Measurements from ENCODE around the gene RRP8.

The RRP8 gene

GRCh38 chr11:6640985-6641701 is 37.7 kb upstream of the RRP8 start:
- TF ChIP-seq CSDC2 (CRISPR knock-in tag; IDR thresholded peaks at IDR 0.05) (no peak), PPARA (CRISPR knock-in tag; IDR thresholded peaks at IDR 0.05; ENCODE audit: borderline replicate concordance) (no peak), ZNF70 (CRISPR knock-in tag; IDR thresholded peaks at IDR 0.05) (no peak), SNAI2 (CRISPR knock-in tag; IDR thresholded peaks at IDR 0.05) (no peak), ZC3H10 (CRISPR knock-in tag; IDR thresholded peaks at IDR 0.05) (no peak), TCF4 (CRISPR knock-in tag; IDR thresholded peaks at IDR 0.05; ENCODE audit: borderline replicate concordance) (no peak), OSR1 (CRISPR knock-in tag; IDR thresholded peaks at IDR 0.05) (no peak), CREB5 (CRISPR knock-in tag; IDR thresholded peaks at IDR 0.05; ENCODE audit: low read depth) (no peak), ZNF8 (CRISPR knock-in tag; IDR thresholded peaks at IDR 0.05) (no peak), TOX (CRISPR knock-in tag; IDR thresholded peaks at IDR 0.05; ENCODE audit: borderline replicate concordance) (no peak), ISL1 (CRISPR knock-in tag; IDR thresholded peaks at IDR 0.05) (no peak), GLIS3 (CRISPR knock-in tag; IDR thresholded peaks at IDR 0.05) (no peak), ARNTL (CRISPR knock-in tag; IDR thresholded peaks at IDR 0.05; ENCODE audit: borderline replicate concordance, low read depth) (no peak)
- ATAC-seq, result no peak

- no peak for TF ChIP-seq CSRNP3 (CRISPR knock-in tag; IDR thresholded peaks at IDR 0.05)
- TF ChIP-seq CREB5 (CRISPR knock-in tag; IDR thresholded peaks at IDR 0.05; ENCODE audit: low read depth), result no peak
- no peak for TF ChIP-seq ARNTL (CRISPR knock-in tag; IDR thresholded peaks at IDR 0.05; ENCODE audit: borderline replicate concordance, low read depth)
- no peak for TF ChIP-seq ESRRG (CRISPR knock-in tag; IDR thresholded peaks at IDR 0.05)
- TF ChIP-seq GLIS3 (CRISPR knock-in tag; IDR thresholded peaks at IDR 0.05), result no peak
- TF ChIP-seq ZNF70 (CRISPR knock-in tag; IDR thresholded peaks at IDR 0.05), result no peak
- TF ChIP-seq ZFP3 (CRISPR knock-in tag; IDR thresholded peaks at IDR 0.05), result no peak
- TF ChIP-seq ISL1 (CRISPR knock-in tag; IDR thresholded peaks at IDR 0.05), result no peak
- TF ChIP-seq ZFP30 (CRISPR knock-in tag; IDR thresholded peaks at IDR 0.05), result no peak
- no peak for TF ChIP-seq RARB (CRISPR knock-in tag; IDR thresholded peaks at IDR 0.05)
- TF ChIP-seq ZNF8 (CRISPR knock-in tag; IDR thresholded peaks at IDR 0.05), result no peak
- TF ChIP-seq ZC3H10 (CRISPR knock-in tag; IDR thresholded peaks at IDR 0.05), result no peak
- TF ChIP-seq CSDC2 (CRISPR knock-in tag; IDR thresholded peaks at IDR 0.05), result no peak
- no peak for TF ChIP-seq TSHZ2 (CRISPR knock-in tag; IDR thresholded peaks at IDR 0.05)
- TF ChIP-seq OSR1 (CRISPR knock-in tag; IDR thresholded peaks at IDR 0.05), result no peak
- TF ChIP-seq SNAI2 (CRISPR knock-in tag; IDR thresholded peaks at IDR 0.05), result no peak
- no peak for TF ChIP-seq PPARA (CRISPR knock-in tag; IDR thresholded peaks at IDR 0.05; ENCODE audit: borderline replicate concordance)
- TF ChIP-seq POU6F1 (CRISPR knock-in tag; IDR thresholded peaks at IDR 0.05; ENCODE audit: borderline replicate concordance, low read depth), result no peak
- no peak for TF ChIP-seq TOX (CRISPR knock-in tag; IDR thresholded peaks at IDR 0.05; ENCODE audit: borderline replicate concordance)
- ATAC-seq, result no peak
Measured at GRCh38 chr11:6640036-6640984, 36.9 kb upstream of the RRP8 start.
